SK-N-SH (cell line): ENCODE measurements around the gene IL1RL2. TPM values are rescaled to one million over a fixed set of nuclear protein-coding genes. Genes with fewer than 3 reads are reported as not detected.

ENCODE experiments used
- CTCF ChIA-PET: fragments of 300-600, 350-600 bp; formaldehyde crosslinking; extraction: SDS; loops from one replicate; lab custom pipeline; 2021; lab: Yijun Ruan, JAX
- POLR2A ChIA-PET: fragments of 350-600 bp; sonication (Branson Sonifier 250); formaldehyde crosslinking; extraction: SDS; loops from one replicate; lab custom pipeline; 2020; ENCODE audit warnings: antibody characterized with exemption, inconsistent platforms; lab: Yijun Ruan, JAX
- DNase-seq: peaks from one replicate; pipeline ENCODE4 v3.0.0; 2012
- H2AFZ ChIP-seq: fragments of 200-600 bp; sonication (generic); 2 replicates; pipeline ENCODE4 v1.8.1; 2016; ENCODE audit warnings: antibody characterized with exemption, mild to moderate bottlenecking, low read depth
- H3F3A ChIP-seq: fragments of 200-600 bp; sonication (generic); replicated peaks from 2 replicates; pipeline ENCODE3; 2016; ENCODE audit warnings: antibody characterized with exemption, mild to moderate bottlenecking; ENCODE audit not compliant: insufficient read depth
- H3K27ac ChIP-seq, 2 experiments: fragments of 200-500 bp in 1 of 2; fragments of 200-600 bp in 1 of 2; sonication (Bioruptor generic) in 1 of 2; sonication (generic), shearing (Covaris generic) in 1 of 2; 2 replicates each; pipeline versions ENCODE4 v1.5.1 to v1.6.1; 2014 to 2016; ENCODE audit warnings: low read depth in 2 of 2, inconsistent platforms in 1 of 2, low read length in 1 of 2, mild to moderate bottlenecking in 1 of 2, mixed read lengths in 1 of 2
- H3K27me3 ChIP-seq: fragments of 200-600 bp; sonication (generic), shearing (Covaris generic); 2 replicates; pipeline ENCODE4 v1.6.1; 2016; ENCODE audit warnings: mixed run types; ENCODE audit not compliant: insufficient read depth
- H3K36me3 ChIP-seq, 2 experiments: fragments of 200-500 bp in 1 of 2; fragments of 200-600 bp in 1 of 2; sonication (Bioruptor generic) in 1 of 2; sonication (generic) in 1 of 2; replicated peaks in 1 of 2; 2 replicates each; pipeline versions ENCODE3 to v1.5.1; 2014 to 2016; ENCODE audit warnings: low read length in 1 of 2, mild to moderate bottlenecking in 1 of 2; ENCODE audit not compliant: insufficient read depth in 2 of 2, control insufficient read depth in 1 of 2
- H3K4me1 ChIP-seq, 2 experiments: fragments of 200-500 bp in 1 of 2; fragments of 200-600 bp in 1 of 2; sonication (Bioruptor generic) in 1 of 2; sonication (generic), shearing (Covaris generic) in 1 of 2; 2 replicates each; pipeline versions ENCODE4 v1.5.1 to v1.6.1; 2014 to 2016; ENCODE audit warnings: low read depth in 1 of 2, low read length in 1 of 2, mixed run types in 1 of 2; ENCODE audit not compliant: insufficient read depth in 2 of 2, control insufficient read depth in 1 of 2
- H3K4me2 ChIP-seq: fragments of 200-600 bp; sonication (generic), shearing (Covaris generic); 2 replicates; pipeline ENCODE4 v1.6.1; 2017; ENCODE audit warnings: mixed run types
- H3K4me3 ChIP-seq, 2 experiments: fragments of 200-500 bp in 1 of 2; fragments of 200-600 bp in 1 of 2; sonication (Bioruptor generic) in 1 of 2; sonication (generic), shearing (Covaris generic) in 1 of 2; 2 replicates each; pipeline versions ENCODE4 v1.5.1 to v1.8.1; 2014 to 2016; ENCODE audit warnings: low read depth in 2 of 2, inconsistent platforms in 1 of 2, low read length in 1 of 2, mild to moderate bottlenecking in 1 of 2, mixed read lengths in 1 of 2, moderate library complexity in 1 of 2
- H3K79me2 ChIP-seq: fragments of 200-600 bp; sonication (generic); 2 replicates; pipeline ENCODE4 v1.8.1; 2017; ENCODE audit warnings: mild to moderate bottlenecking; ENCODE audit not compliant: insufficient read depth
- H3K9ac ChIP-seq: fragments of 200-600 bp; sonication (generic); 2 replicates; pipeline ENCODE4 v1.6.1; 2017; ENCODE audit warnings: mixed run types
- H3K9me2 ChIP-seq: fragments of 200-600 bp; sonication (generic); 2 replicates; pipeline ENCODE4 v1.6.1; 2017; ENCODE audit warnings: mixed run types
- H3K9me3 ChIP-seq: fragments of 200-600 bp; sonication (generic); 2 replicates; pipeline ENCODE4 v1.6.1; 2017; ENCODE audit warnings: mixed run types, mild to moderate bottlenecking, moderate library complexity
- H4K20me1 ChIP-seq: fragments of 200-600 bp; sonication (generic); 2 replicates; pipeline ENCODE4 v1.6.1; 2017; ENCODE audit warnings: mild to moderate bottlenecking, mixed run types; ENCODE audit not compliant: insufficient read depth
- EZH2phosphoT487 ChIP-seq: fragments of 200-600 bp; sonication (generic); IDR thresholded peaks from 2 replicates; pipeline ENCODE4 v1.6.1; 2017; ENCODE audit warnings: low read depth, mixed run types, mild to moderate bottlenecking, antibody characterized with exemption, moderate library complexity, borderline replicate concordance
- FOSL2 ChIP-seq: IDR thresholded peaks from 2 replicates; pipeline ENCODE4 v1.4.0; 2012; ENCODE audit warnings: low read depth, mild to moderate bottlenecking, moderate library complexity, borderline replicate concordance
- FOXM1 ChIP-seq: IDR thresholded peaks from 2 replicates; pipeline ENCODE4 v1.4.0; 2012; ENCODE audit warnings: low read depth, mild to moderate bottlenecking
- JUND ChIP-seq: IDR thresholded peaks from 2 replicates; pipeline ENCODE4 v1.4.0; 2012
- MAX ChIP-seq: IDR thresholded peaks from 2 replicates; pipeline ENCODE4 v1.4.0; 2012; ENCODE audit warnings: low read depth
- RAD21 ChIP-seq: IDR thresholded peaks from 2 replicates; pipeline ENCODE4 v1.6.1; 2012; ENCODE audit warnings: mild to moderate bottlenecking, low read length
- REST ChIP-seq: IDR thresholded peaks from 2 replicates; pipeline ENCODE4 v1.6.1; 2012; ENCODE audit warnings: mild to moderate bottlenecking, low read depth, low read length, moderate library complexity
- RFX5 ChIP-seq: IDR thresholded peaks from 2 replicates; pipeline ENCODE4 v1.6.1; 2012; ENCODE audit warnings: mild to moderate bottlenecking, improper control_type of control experiment, low read length
- RXRA ChIP-seq: IDR thresholded peaks from 2 replicates; pipeline ENCODE4 v1.4.0; 2012; ENCODE audit warnings: low read depth, mild to moderate bottlenecking, borderline replicate concordance
- TAF1 ChIP-seq: IDR thresholded peaks from 2 replicates; pipeline ENCODE4 v1.6.1; 2012; ENCODE audit warnings: low read depth, mild to moderate bottlenecking, low read length, moderate library complexity, borderline replicate concordance
- TCF12 ChIP-seq: IDR thresholded peaks from 2 replicates; pipeline ENCODE4 v1.4.0; 2012
- TEAD4 ChIP-seq: IDR thresholded peaks from 2 replicates; pipeline ENCODE4 v1.4.0; 2012; ENCODE audit warnings: mild to moderate bottlenecking, borderline replicate concordance; ENCODE audit not compliant: insufficient read depth
- USF1 ChIP-seq: IDR thresholded peaks from 2 replicates; pipeline ENCODE4 v1.4.0; 2012; ENCODE audit warnings: low read depth, borderline replicate concordance
- YY1 ChIP-seq: IDR thresholded peaks from 2 replicates; pipeline ENCODE4 v1.4.0; 2012; ENCODE audit warnings: low read depth, mild to moderate bottlenecking
- WGBS: methylation state at CpG from one replicate; pipeline ENCODE4 v1.1.6; 2017; ENCODE audit warnings: low lambda C conversion rate; 5-methylcytosine and 5-hydroxymethylcytosine counted together
- polyA plus RNA-seq, 3 experiments: library from polyadenylated mRNA; depleted of rRNA; stranded (reverse); fragments of >200 nt; gene quantifications; 2 replicates each; pipeline ENCODE4 v1.2.3, GENCODE V29; 2012
- TF ChIP-seq, protein P1 (sequence below): IDR thresholded peaks from 2 replicates; pipeline ENCODE4 v1.4.0; 2012; ENCODE audit warnings: low read depth, borderline replicate concordance
- TF ChIP-seq, protein P2 (sequence below): IDR thresholded peaks from 2 replicates; pipeline ENCODE4; 2012
- TF ChIP-seq, protein P3 (sequence below): fragments of 150-350 bp; IDR thresholded peaks from 2 replicates; pipeline ENCODE4 v1.6.1; 2016; ENCODE audit warnings: mild to moderate bottlenecking, low read depth, low read length

IL1RL2 gene
- polyA plus RNA-seq, 1 of the 3 experiments (the other 2 are of a cell fraction) = 0.05 TPM

DNA sequence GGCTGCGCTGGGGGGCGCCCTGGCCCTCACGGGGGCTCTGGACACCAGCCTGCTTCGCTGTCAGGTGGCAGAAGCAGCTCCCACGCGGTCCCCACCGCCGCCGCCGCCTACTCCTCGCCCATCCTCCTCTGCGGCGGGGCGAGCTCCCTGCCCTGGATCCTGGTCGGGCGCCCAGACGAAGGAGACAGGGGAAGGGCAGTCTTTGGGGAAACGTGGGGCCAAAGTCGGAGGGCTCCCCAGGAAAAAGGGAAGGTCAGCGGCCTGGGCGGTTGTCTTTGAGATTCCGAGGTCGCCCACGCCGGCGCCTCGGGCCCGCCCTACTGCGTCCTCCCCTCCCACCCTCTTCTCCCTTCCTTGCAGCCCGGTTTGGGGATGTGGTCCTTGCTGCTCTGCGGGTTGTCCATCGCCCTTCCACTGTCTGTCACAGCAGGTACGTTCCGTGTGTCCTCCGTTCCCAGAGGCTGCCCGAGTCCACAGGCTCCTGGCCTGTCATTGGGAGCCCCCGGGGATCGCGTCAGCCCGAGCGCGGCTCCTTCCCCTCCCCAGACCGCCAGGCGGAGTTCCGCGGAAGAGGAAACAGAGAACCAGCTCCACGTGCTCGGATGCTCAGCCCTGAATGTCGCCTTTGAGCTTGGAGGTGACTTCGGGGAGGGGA lies 800 bp downstream of the IL1RL2 start:
- Histone ChIP-seq H3K9ac (no peak overlapping the region), H3F3A (peaks cover 6% of the 10 kb centered on the region), H3K27me3 (no peaks in the 10 kb centered on the region), H4K20me1 (no peaks in the 10 kb centered on the region), H3K4me3 (peak overlapping the region in 1 of 2 experiments; percentile 22; a peak in 1 of 4 replicates), H3K4me1 (no peaks in the 10 kb centered on the region; a peak in 1 of 4 replicates), H3K79me2 (no peaks in the 10 kb centered on the region), H3K9me2 (no peaks in the 10 kb centered on the region), H3K4me2 (no peak overlapping the region), H3K9me3 (no peaks in the 10 kb centered on the region), H3K36me3 (no peaks in the 10 kb centered on the region), H3K27ac (no peak overlapping the region), H2AFZ (peak overlapping the region; percentile 52; the same call in 1 of the 2 replicates)
- POLR2A ChIA-PET = no interaction called here
- TF ChIP-seq MAX = peak; percentile 67
- TF ChIP-seq, protein P1, sequence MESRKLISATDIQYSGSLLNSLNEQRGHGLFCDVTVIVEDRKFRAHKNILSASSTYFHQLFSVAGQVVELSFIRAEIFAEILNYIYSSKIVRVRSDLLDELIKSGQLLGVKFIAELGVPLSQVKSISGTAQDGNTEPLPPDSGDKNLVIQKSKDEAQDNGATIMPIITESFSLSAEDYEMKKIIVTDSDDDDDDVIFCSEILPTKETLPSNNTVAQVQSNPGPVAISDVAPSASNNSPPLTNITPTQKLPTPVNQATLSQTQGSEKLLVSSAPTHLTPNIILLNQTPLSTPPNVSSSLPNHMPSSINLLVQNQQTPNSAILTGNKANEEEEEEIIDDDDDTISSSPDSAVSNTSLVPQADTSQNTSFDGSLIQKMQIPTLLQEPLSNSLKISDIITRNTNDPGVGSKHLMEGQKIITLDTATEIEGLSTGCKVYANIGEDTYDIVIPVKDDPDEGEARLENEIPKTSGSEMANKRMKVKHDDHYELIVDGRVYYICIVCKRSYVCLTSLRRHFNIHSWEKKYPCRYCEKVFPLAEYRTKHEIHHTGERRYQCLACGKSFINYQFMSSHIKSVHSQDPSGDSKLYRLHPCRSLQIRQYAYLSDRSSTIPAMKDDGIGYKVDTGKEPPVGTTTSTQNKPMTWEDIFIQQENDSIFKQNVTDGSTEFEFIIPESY = no peak
- no peak for TF ChIP-seq RAD21
- CTCF ChIA-PET = no interaction called here
- WGBS = 34% methylated on average over 11 of the region's 50 CpGs
- peak; percentile 37 for DNase-seq

GRCh38 chr2:102190430-102191107 lies 3.7 kb downstream of the IL1RL2 start:
- 60% methylated on average over 10 of the region's 10 CpGs for WGBS
- ChIA-PET CTCF (interaction anchor here (2.0 kb wide), 1 partner anchor 50 kb away, joined by 4 read pairs; no protein-coding TSS in a partner anchor), POLR2A (no interaction called here)
- H3K79me2 ChIP-seq = no peaks in the 10 kb centered on the region
- no peaks in the 10 kb centered on the region for H3K27me3 ChIP-seq
- no peaks in the 10 kb centered on the region; a peak in 1 of 4 replicates for H3K4me1 ChIP-seq
- no peak overlapping the region for H3K9ac ChIP-seq
- no peaks in the 10 kb centered on the region for H3K9me3 ChIP-seq
- H3K36me3 ChIP-seq = no peaks in the 10 kb centered on the region
- no peak overlapping the region for H3K4me3 ChIP-seq
- H3K27ac ChIP-seq = no peak overlapping the region
- peaks cover 6% of the 10 kb centered on the region for H3F3A ChIP-seq
- no peak overlapping the region for H3K4me2 ChIP-seq
- H4K20me1 ChIP-seq = no peaks in the 10 kb centered on the region
- no peak overlapping the region for H2AFZ ChIP-seq
- no peaks in the 10 kb centered on the region for H3K9me2 ChIP-seq
- no peak for DNase-seq
- TF ChIP-seq FOSL2 = no peak
- TF ChIP-seq TAF1 = no peak
- TF ChIP-seq TCF12 = no peak
- TF ChIP-seq TEAD4 = no peak
- TF ChIP-seq, protein P2, sequence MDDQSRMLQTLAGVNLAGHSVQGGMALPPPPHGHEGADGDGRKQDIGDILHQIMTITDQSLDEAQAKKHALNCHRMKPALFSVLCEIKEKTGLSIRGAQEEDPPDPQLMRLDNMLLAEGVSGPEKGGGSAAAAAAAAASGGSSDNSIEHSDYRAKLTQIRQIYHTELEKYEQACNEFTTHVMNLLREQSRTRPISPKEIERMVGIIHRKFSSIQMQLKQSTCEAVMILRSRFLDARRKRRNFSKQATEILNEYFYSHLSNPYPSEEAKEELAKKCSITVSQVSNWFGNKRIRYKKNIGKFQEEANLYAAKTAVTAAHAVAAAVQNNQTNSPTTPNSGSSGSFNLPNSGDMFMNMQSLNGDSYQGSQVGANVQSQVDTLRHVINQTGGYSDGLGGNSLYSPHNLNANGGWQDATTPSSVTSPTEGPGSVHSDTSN = no peak
- TF ChIP-seq USF1 = no peak
- TF ChIP-seq RXRA = no peak
- TF ChIP-seq JUND = no peak
- TF ChIP-seq FOXM1 = no peak
- no peak for TF ChIP-seq EZH2phosphoT487
- no peak for TF ChIP-seq YY1
- TF ChIP-seq RFX5 = no peak
- no peak for TF ChIP-seq REST
- TF ChIP-seq, protein P3, sequence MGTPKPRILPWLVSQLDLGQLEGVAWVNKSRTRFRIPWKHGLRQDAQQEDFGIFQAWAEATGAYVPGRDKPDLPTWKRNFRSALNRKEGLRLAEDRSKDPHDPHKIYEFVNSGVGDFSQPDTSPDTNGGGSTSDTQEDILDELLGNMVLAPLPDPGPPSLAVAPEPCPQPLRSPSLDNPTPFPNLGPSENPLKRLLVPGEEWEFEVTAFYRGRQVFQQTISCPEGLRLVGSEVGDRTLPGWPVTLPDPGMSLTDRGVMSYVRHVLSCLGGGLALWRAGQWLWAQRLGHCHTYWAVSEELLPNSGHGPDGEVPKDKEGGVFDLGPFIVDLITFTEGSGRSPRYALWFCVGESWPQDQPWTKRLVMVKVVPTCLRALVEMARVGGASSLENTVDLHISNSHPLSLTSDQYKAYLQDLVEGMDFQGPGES = no peak
